GM12892 (cell line): Measurements from ENCODE around the gene DLX2.
"Not testable (repeated sequence)": the region's sequence is repeated elsewhere in the genome, so short reads cannot be mapped to it uniquely, and the experiment has no call there.

Experiments used
- POLR2A ChIP-seq: IDR thresholded peaks from 2 replicates; pipeline ENCODE4 v1.6.1; 2011; ENCODE audit warnings: low read depth, low read length, control low read depth
- POLR2AphosphoS5 ChIP-seq: IDR thresholded peaks from 2 replicates; pipeline ENCODE4 v1.6.1; 2011; ENCODE audit warnings: low read depth, low read length, control low read depth
- TAF1 ChIP-seq: IDR thresholded peaks from 2 replicates; pipeline ENCODE4 v1.6.1; 2011; ENCODE audit warnings: low read depth, mild to moderate bottlenecking, control low read depth, low read length, borderline replicate concordance

- not testable (repeated sequence) for TF ChIP-seq POLR2AphosphoS5, POLR2A, TAF1
Measured at GRCh38 chr2:172114176-172114575, 11.5 kb upstream of the DLX2 start.
